Stomach (tissue), 4 donors: Measurements from ENCODE around the gene KLHL2.

Source experiments
- EP300 ChIP-seq: sonication (generic); formaldehyde crosslinking; IDR thresholded peaks from one replicate; pipeline ENCODE4 v1.6.1; 2017; ENCODE audit warnings: antibody characterized with exemption
- POLR2AphosphoS5 ChIP-seq, 3 donors: sonication (generic); formaldehyde crosslinking; IDR thresholded peaks; one replicate each; pipeline ENCODE4 v1.6.1; 2016; ENCODE audit warnings: antibody characterized with exemption in 3 of 3
- TF ChIP-seq, protein P1 (sequence below), 7 experiments: fragments of 450-650 bp in 4 of 7; fragments of 200-600 bp in 3 of 7; sonication (generic) in 3 of 7; IDR thresholded peaks; one replicate each; pipeline ENCODE4 v1.5.1; 2016 to 2019; ENCODE audit warnings: antibody characterized with exemption in 7 of 7, control low read depth in 2 of 7, mild to moderate bottlenecking in 1 of 7

DNA sequence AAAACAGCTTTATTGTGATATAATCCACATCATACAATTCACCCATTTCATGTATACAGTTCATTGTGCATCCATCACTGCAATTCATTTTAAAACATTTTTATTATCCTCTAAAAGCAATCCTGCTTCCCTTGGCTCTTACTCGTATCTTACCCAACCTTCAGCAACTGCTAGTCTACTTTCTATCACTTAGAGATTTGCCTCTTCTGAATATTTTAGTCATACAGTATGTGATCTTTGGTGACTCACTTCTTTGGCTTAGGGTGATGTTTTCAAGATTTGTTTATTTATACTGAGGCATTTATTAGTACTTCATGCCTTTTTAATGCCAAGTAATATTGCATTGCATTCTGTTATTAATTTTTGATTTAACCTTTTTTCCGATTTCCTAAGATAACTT lies 105.1 kb downstream of the KLHL2 start:
- TF ChIP-seq, protein P1, sequence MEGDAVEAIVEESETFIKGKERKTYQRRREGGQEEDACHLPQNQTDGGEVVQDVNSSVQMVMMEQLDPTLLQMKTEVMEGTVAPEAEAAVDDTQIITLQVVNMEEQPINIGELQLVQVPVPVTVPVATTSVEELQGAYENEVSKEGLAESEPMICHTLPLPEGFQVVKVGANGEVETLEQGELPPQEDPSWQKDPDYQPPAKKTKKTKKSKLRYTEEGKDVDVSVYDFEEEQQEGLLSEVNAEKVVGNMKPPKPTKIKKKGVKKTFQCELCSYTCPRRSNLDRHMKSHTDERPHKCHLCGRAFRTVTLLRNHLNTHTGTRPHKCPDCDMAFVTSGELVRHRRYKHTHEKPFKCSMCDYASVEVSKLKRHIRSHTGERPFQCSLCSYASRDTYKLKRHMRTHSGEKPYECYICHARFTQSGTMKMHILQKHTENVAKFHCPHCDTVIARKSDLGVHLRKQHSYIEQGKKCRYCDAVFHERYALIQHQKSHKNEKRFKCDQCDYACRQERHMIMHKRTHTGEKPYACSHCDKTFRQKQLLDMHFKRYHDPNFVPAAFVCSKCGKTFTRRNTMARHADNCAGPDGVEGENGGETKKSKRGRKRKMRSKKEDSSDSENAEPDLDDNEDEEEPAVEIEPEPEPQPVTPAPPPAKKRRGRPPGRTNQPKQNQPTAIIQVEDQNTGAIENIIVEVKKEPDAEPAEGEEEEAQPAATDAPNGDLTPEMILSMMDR (IDR thresholded peaks at IDR 0.05): no peak
- TF ChIP-seq POLR2AphosphoS5 (IDR thresholded peaks at IDR 0.05): no peak
- no peak for TF ChIP-seq EP300
